ENCODE measurements around the gene SYAP1. TPM values are rescaled to one million over a fixed set of nuclear protein-coding genes. Genes with fewer than 3 reads are reported as not detected.

SYAP1 gene
- total and polyA plus RNA-seq, 2 donors (not counting 1 experiment from before 2014, with no cell fraction given): 3.5 to 18.3 TPM

- Mint-ChIP-seq H3K27ac (no peak overlapping the region), H3K27me3 (no peaks in the 10 kb centered on the region), H3K9me3 (ENCODE audit: insufficient read depth) (no peaks in the 10 kb centered on the region), H3K4me1 (no peaks in the 10 kb centered on the region), H3K4me3 (no peak overlapping the region)
- intact Hi-C loops (cut with micrococcal nuclease): no loop called here
- Histone ChIP-seq H3K27ac (ENCODE audit: low read length in 2 of 2) (no peak overlapping the region), H3K4me3 (ENCODE audit: control extremely low read depth in 1 of 5, extremely low read depth in 1 of 5, insufficient read depth in 1 of 5, low read depth in 2 of 5, low read length in 4 of 5) (no peak overlapping the region), H3K4me2 (replicated peaks; ENCODE audit: low read depth, low read length, poor library complexity, severe bottlenecking) (no peak overlapping the region), H3K9ac (ENCODE audit: low read length) (no peak overlapping the region), H3K36me3 (replicated peaks in 1 of 2; ENCODE audit: control extremely low read depth in 1 of 2, control insufficient read depth in 1 of 2, extremely low read depth in 1 of 2, insufficient read depth in 2 of 2, low read length in 1 of 2) (peaks cover 1 to 27% of the 10 kb centered on the region in 2 experiments), H3K9me3 (ENCODE audit: control extremely low read depth in 1 of 3, control insufficient read depth in 2 of 3, insufficient read depth in 1 of 3, low read length in 2 of 3) (no peaks in the 10 kb centered on the region), H3K27me3 (replicated peaks in 1 of 4; ENCODE audit: control extremely low read depth in 1 of 4, control insufficient read depth in 3 of 4, insufficient read depth in 4 of 4, low read length in 3 of 4) (no peaks in the 10 kb centered on the region), H4K20me1 (ENCODE audit: control insufficient read depth, insufficient read depth, low read length, poor library complexity, severe bottlenecking) (no peaks in the 10 kb centered on the region), H3K4me1 (ENCODE audit: control insufficient read depth in 2 of 2, insufficient read depth in 2 of 2, low read length in 2 of 2) (no peaks in the 10 kb centered on the region), H3K79me2 (ENCODE audit: control insufficient read depth, insufficient read depth, low read length) (no peaks in the 10 kb centered on the region), H2AFZ (ENCODE audit: insufficient read depth, low read depth, low read length, poor library complexity, severe bottlenecking) (no peak overlapping the region)
- DNase-seq (no peak), ATAC-seq (ENCODE audit: low read depth) (no peak)
- TF ChIP-seq EZH2 (IDR thresholded peaks at IDR 0.05; ENCODE audit: borderline replicate concordance, insufficient read depth, low read depth, low read length, poor library complexity, severe bottlenecking) (no peak), CTCF (IDR thresholded peaks at IDR 0.05) (no peak)
- ChIA-PET CTCF (no interaction called here), POLR2A (no interaction called here)
- WGBS (ENCODE audit: insufficient coverage): 90% methylated on average over 3 of the region's 5 CpGs
Measured at GRCh38 chrX:16745102-16745501, 25.7 kb downstream of the SYAP1 start.

- intact Hi-C loops (cut with micrococcal nuclease): no loop called here
- ATAC-seq (ENCODE audit: low read depth) (no peak), DNase-seq (no peak)
- Mint-ChIP-seq H3K4me1 (no peaks in the 10 kb centered on the region), H3K4me3 (no peak overlapping the region), H3K27me3 (no peaks in the 10 kb centered on the region), H3K9me3 (ENCODE audit: insufficient read depth) (no peaks in the 10 kb centered on the region), H3K27ac (no peak overlapping the region)
- Histone ChIP-seq H3K9me3 (ENCODE audit: control extremely low read depth in 1 of 3, control insufficient read depth in 2 of 3, insufficient read depth in 1 of 3, low read length in 2 of 3) (no peaks in the 10 kb centered on the region), H3K4me3 (ENCODE audit: control extremely low read depth in 1 of 5, extremely low read depth in 1 of 5, insufficient read depth in 1 of 5, low read depth in 2 of 5, low read length in 4 of 5) (no peak overlapping the region), H3K36me3 (replicated peaks in 1 of 2; ENCODE audit: control extremely low read depth in 1 of 2, control insufficient read depth in 1 of 2, extremely low read depth in 1 of 2, insufficient read depth in 2 of 2, low read length in 1 of 2) (peaks cover 1 to 31% of the 10 kb centered on the region in 2 experiments), H3K4me2 (replicated peaks; ENCODE audit: low read depth, low read length, poor library complexity, severe bottlenecking) (no peak overlapping the region), H3K79me2 (ENCODE audit: control insufficient read depth, insufficient read depth, low read length) (no peaks in the 10 kb centered on the region), H3K9ac (ENCODE audit: low read length) (no peak overlapping the region), H2AFZ (ENCODE audit: insufficient read depth, low read depth, low read length, poor library complexity, severe bottlenecking) (no peak overlapping the region), H3K27ac (ENCODE audit: low read length in 2 of 2) (no peak overlapping the region), H4K20me1 (ENCODE audit: control insufficient read depth, insufficient read depth, low read length, poor library complexity, severe bottlenecking) (no peaks in the 10 kb centered on the region), H3K27me3 (replicated peaks in 1 of 4; ENCODE audit: control extremely low read depth in 1 of 4, control insufficient read depth in 3 of 4, insufficient read depth in 4 of 4, low read length in 3 of 4) (no peaks in the 10 kb centered on the region), H3K4me1 (ENCODE audit: control insufficient read depth in 2 of 2, insufficient read depth in 2 of 2, low read length in 2 of 2) (no peaks in the 10 kb centered on the region)
- TF ChIP-seq CTCF (IDR thresholded peaks at IDR 0.05) (no peak), EZH2 (IDR thresholded peaks at IDR 0.05; ENCODE audit: borderline replicate concordance, insufficient read depth, low read depth, low read length, poor library complexity, severe bottlenecking) (no peak)
- 100% methylated on average over 1 of the region's 5 CpGs for WGBS (ENCODE audit: insufficient coverage)
- CTCF ChIA-PET: no interaction called here
- POLR2A ChIA-PET: no interaction called here
Measured at GRCh38 chrX:16745659-16746058, 26.2 kb downstream of the SYAP1 start.

All from B cell (primary cell).